Mesenchymal stem cell (in vitro differentiated cells and primary cell): ENCODE data around the gene PDE4B.

ENCODE experiments used
- DNase-seq: peaks from one replicate; pipeline ENCODE4 v3.0.0-alpha.2; 2013
- H2AFZ ChIP-seq: one replicate; pipeline ENCODE4 v1.6.1; 2013; ENCODE audit warnings: low read depth, mild to moderate bottlenecking, control low read depth, inconsistent platforms, low read length, moderate library complexity
- H2AK5ac ChIP-seq: 2 replicates; pipeline ENCODE4 v1.6.1; 2013; ENCODE audit warnings: low read length, moderate library complexity, mild to moderate bottlenecking, inconsistent platforms; ENCODE audit not compliant: severe bottlenecking
- H2BK120ac ChIP-seq: one replicate; pipeline ENCODE4 v1.6.1; 2013; ENCODE audit warnings: low read depth, mild to moderate bottlenecking, inconsistent platforms, low read length, moderate library complexity
- H2BK12ac ChIP-seq, 2 experiments: one replicate each; pipeline ENCODE4 v1.6.1; 2013; ENCODE audit warnings: inconsistent platforms in 2 of 2, low read length in 2 of 2, mild to moderate bottlenecking in 2 of 2, moderate library complexity in 2 of 2, control low read depth in 1 of 2
- H2BK15ac ChIP-seq: one replicate; pipeline ENCODE4 v1.6.1; 2013; ENCODE audit warnings: mild to moderate bottlenecking, low read depth, inconsistent platforms; ENCODE audit not compliant: poor library complexity, severe bottlenecking
- H2BK5ac ChIP-seq: 2 replicates; pipeline ENCODE4 v1.6.1; 2013; ENCODE audit warnings: low read depth, mild to moderate bottlenecking, low read length, control low read depth, inconsistent platforms; ENCODE audit not compliant: poor library complexity, severe bottlenecking
- H3K14ac ChIP-seq, 2 experiments: one replicate each; pipeline ENCODE4 v1.6.1; 2013; ENCODE audit warnings: inconsistent platforms in 2 of 2, low read length in 2 of 2, control low read depth in 1 of 2, mild to moderate bottlenecking in 1 of 2, moderate library complexity in 1 of 2
- H3K18ac ChIP-seq, 2 experiments: one replicate each; pipeline ENCODE4 v1.6.1; 2013; ENCODE audit warnings: inconsistent platforms in 2 of 2, low read length in 2 of 2, control low read depth in 1 of 2, low read depth in 1 of 2, mild to moderate bottlenecking in 1 of 2
- H3K23ac ChIP-seq, 2 experiments: one replicate each; pipeline ENCODE4 v1.6.1; 2013; ENCODE audit warnings: inconsistent platforms in 2 of 2, low read length in 2 of 2, mild to moderate bottlenecking in 2 of 2, moderate library complexity in 2 of 2, control low read depth in 1 of 2
- H3K27ac ChIP-seq: 2 replicates; pipeline ENCODE4 v1.5.1; 2013; ENCODE audit warnings: mild to moderate bottlenecking, moderate library complexity, low read length, control low read depth, inconsistent platforms; ENCODE audit not compliant: poor library complexity, severe bottlenecking
- H3K27me3 ChIP-seq, 2 experiments: 2 replicates each; pipeline versions ENCODE4 v1.6.1 to v1.7.0; 2013; ENCODE audit warnings: low read length in 2 of 2, mild to moderate bottlenecking in 2 of 2, moderate library complexity in 2 of 2, control low read depth in 1 of 2, inconsistent platforms in 1 of 2; ENCODE audit not compliant: control insufficient read depth in 1 of 2, insufficient read depth in 1 of 2
- H3K36me3 ChIP-seq, 2 experiments: 2 replicates each; pipeline versions ENCODE4 v1.6.1 to v1.7.0; 2013; ENCODE audit warnings: low read length in 2 of 2, control low read depth in 1 of 2, inconsistent platforms in 1 of 2, low read depth in 1 of 2, mild to moderate bottlenecking in 1 of 2; ENCODE audit not compliant: insufficient read depth in 2 of 2, control insufficient read depth in 1 of 2
- H3K4ac ChIP-seq, 2 experiments: one replicate each; pipeline ENCODE4 v1.6.1; 2013; ENCODE audit warnings: inconsistent platforms in 2 of 2, low read length in 2 of 2, mild to moderate bottlenecking in 2 of 2, moderate library complexity in 2 of 2, control low read depth in 1 of 2, low read depth in 1 of 2
- H3K4me1 ChIP-seq: 2 replicates; pipeline ENCODE4 v1.6.1; 2013; ENCODE audit warnings: low read depth, low read length, control low read depth; ENCODE audit not compliant: control insufficient read depth, insufficient read depth
- H3K4me2 ChIP-seq: 2 replicates; pipeline ENCODE4 v1.6.1; 2013; ENCODE audit warnings: low read length, mild to moderate bottlenecking, inconsistent platforms; ENCODE audit not compliant: poor library complexity, severe bottlenecking
- H3K4me3 ChIP-seq, 2 experiments: 2 replicates each; pipeline versions ENCODE4 v1.5.1 to v1.7.0; 2013; ENCODE audit warnings: low read length in 2 of 2, mild to moderate bottlenecking in 2 of 2, control low read depth in 1 of 2, low read depth in 1 of 2; ENCODE audit not compliant: insufficient read depth in 1 of 2
- H3K79me1 ChIP-seq: replicated peaks from 2 replicates; pipeline ENCODE4 v1.6.1; 2013; ENCODE audit warnings: mild to moderate bottlenecking, control low read depth, low read length, inconsistent platforms; ENCODE audit not compliant: poor library complexity, severe bottlenecking
- H3K9ac ChIP-seq: 2 replicates; pipeline ENCODE4 v1.7.0; 2013; ENCODE audit warnings: mild to moderate bottlenecking, low read length, moderate library complexity
- H3K9me3 ChIP-seq: 2 replicates; pipeline ENCODE4 v1.7.0; 2013; ENCODE audit warnings: mild to moderate bottlenecking, low read length; ENCODE audit not compliant: control insufficient read depth
- H4K8ac ChIP-seq: one replicate; pipeline ENCODE4 v1.6.1; 2013; ENCODE audit warnings: inconsistent platforms, mild to moderate bottlenecking, low read length, moderate library complexity
- H4K91ac ChIP-seq: one replicate; pipeline ENCODE4 v1.6.1; 2013; ENCODE audit warnings: mild to moderate bottlenecking, low read length, inconsistent platforms
- WGBS: methylation state at CpG from one replicate; pipeline ENCODE4 v1.1.7; 2013; ENCODE audit warnings: mixed read lengths; 5-methylcytosine and 5-hydroxymethylcytosine counted together

PDE4B gene

GRCh38 chr1:66271216-66271903, 478.7 kb downstream of the PDE4B start:
- H3K18ac ChIP-seq: peak overlapping the region in 1 of 2 experiments; percentile 91
- no peak overlapping the region for H2BK120ac ChIP-seq
- H2BK15ac ChIP-seq: peak overlapping the region; percentile 39
- peak overlapping the region in 1 of 2 experiments; percentile 28 for H3K4me3 ChIP-seq
- H3K4ac ChIP-seq: peak overlapping the region in 1 of 2 experiments; percentile 10
- peak overlapping the region; percentile 51 for H3K4me2 ChIP-seq
- peaks cover 4% of the 10 kb centered on the region for H3K4me1 ChIP-seq
- peak; percentile 98 for DNase-seq
- no peak overlapping the region for H2AK5ac ChIP-seq
- no peaks in the 10 kb centered on the region for H3K79me1 ChIP-seq
- H4K8ac ChIP-seq: no peak overlapping the region
- WGBS: 28% methylated on average over 7 of the region's 8 CpGs
- H3K27ac ChIP-seq: peak overlapping the region; percentile 76
- H3K36me3 ChIP-seq: no peaks in the 10 kb centered on the region
- H2BK12ac ChIP-seq: peak overlapping the region; percentile 7 to 79
- H4K91ac ChIP-seq: peak overlapping the region; percentile 80
- H2BK5ac ChIP-seq: no peak overlapping the region
- H3K27me3 ChIP-seq: no peaks in the 10 kb centered on the region
- H3K9me3 ChIP-seq: no peaks in the 10 kb centered on the region
- H2AFZ ChIP-seq: peak overlapping the region; percentile 10
- no peak overlapping the region for H3K14ac ChIP-seq
- peak overlapping the region; percentile 82 for H3K9ac ChIP-seq
- no peak overlapping the region for H3K23ac ChIP-seq

GRCh38 chr1:66271904-66272254, 479.2 kb downstream of the PDE4B start:
- no peak overlapping the region for H2AK5ac ChIP-seq
- WGBS: 22% methylated on average over 5 of the region's 5 CpGs

GRCh38 chr1:66273656-66274055, 481.0 kb downstream of the PDE4B start:
- Histone ChIP-seq H2BK15ac (no peak overlapping the region), H3K27ac (no peak overlapping the region), H4K8ac (no peak overlapping the region), H3K27me3 (no peaks in the 10 kb centered on the region), H2AFZ (no peak overlapping the region), H3K4ac (no peak overlapping the region), H3K79me1 (no peaks in the 10 kb centered on the region), H2BK5ac (no peak overlapping the region), H3K9ac (no peak overlapping the region), H3K36me3 (no peaks in the 10 kb centered on the region), H2AK5ac (no peak overlapping the region), H3K18ac (no peak overlapping the region), H2BK120ac (no peak overlapping the region), H3K4me1 (peaks cover 4% of the 10 kb centered on the region), H4K91ac (no peak overlapping the region), H2BK12ac (no peak overlapping the region), H3K4me3 (no peak overlapping the region), H3K9me3 (no peaks in the 10 kb centered on the region), H3K4me2 (no peak overlapping the region), H3K23ac (no peak overlapping the region), H3K14ac (no peak overlapping the region)
- DNase-seq: no peak
- 93% methylated on average over 2 of the region's 2 CpGs for WGBS

More at GRCh38 chr1:66271904-66272254, 479.2 kb downstream of the PDE4B start:
- H2BK5ac ChIP-seq: no peak overlapping the region
- peaks cover 4% of the 10 kb centered on the region for H3K4me1 ChIP-seq
- H3K36me3 ChIP-seq: no peaks in the 10 kb centered on the region
- peak overlapping the region; percentile 10 for H2AFZ ChIP-seq
- no peaks in the 10 kb centered on the region for H3K9me3 ChIP-seq
- no peak overlapping the region for H3K23ac ChIP-seq
- H2BK15ac ChIP-seq: peak overlapping the region; percentile 39
- no peaks in the 10 kb centered on the region for H3K27me3 ChIP-seq
- no peak for DNase-seq
- peak overlapping the region in 1 of 2 experiments; percentile 28 for H3K4me3 ChIP-seq
- peak overlapping the region; percentile 68 to 91 for H3K18ac ChIP-seq
- H3K27ac ChIP-seq: peak overlapping the region; percentile 76
- H3K4me2 ChIP-seq: no peak overlapping the region
- H3K14ac ChIP-seq: peak overlapping the region in 1 of 2 experiments; percentile 1
- no peak overlapping the region for H2BK120ac ChIP-seq
- peak overlapping the region; percentile 7 to 79 for H2BK12ac ChIP-seq
- no peaks in the 10 kb centered on the region for H3K79me1 ChIP-seq
- H3K9ac ChIP-seq: peak overlapping the region; percentile 82
- peak overlapping the region; percentile 41 for H4K8ac ChIP-seq
- peak overlapping the region; percentile 80 for H4K91ac ChIP-seq
- peak overlapping the region; percentile 10 to 75 for H3K4ac ChIP-seq

- Histone ChIP-seq H2BK120ac (no peak overlapping the region), H3K4me2 (no peak overlapping the region), H3K27ac (no peak overlapping the region), H2BK5ac (no peak overlapping the region), H3K18ac (no peak overlapping the region), H3K4ac (no peak overlapping the region), H3K4me1 (peaks cover 4% of the 10 kb centered on the region), H3K9ac (no peak overlapping the region), H2BK12ac (no peak overlapping the region), H4K91ac (no peak overlapping the region), H3K4me3 (no peak overlapping the region), H2AK5ac (no peak overlapping the region), H2AFZ (no peak overlapping the region), H3K14ac (no peak overlapping the region), H4K8ac (no peak overlapping the region), H3K27me3 (no peaks in the 10 kb centered on the region), H3K9me3 (no peaks in the 10 kb centered on the region), H3K36me3 (no peaks in the 10 kb centered on the region), H3K79me1 (no peaks in the 10 kb centered on the region), H2BK15ac (no peak overlapping the region), H3K23ac (no peak overlapping the region)
- peak; percentile 41 for DNase-seq
- no CpG with 5 or more reads among the region's 1 CpG for WGBS
These were observed 481.9 kb downstream of the PDE4B start for GRCh38 chr1:66274634-66275033.
